Mammary epithelial cell (primary cell): ENCODE measurements around the gene ATN1.

Experiments
- CTCF ChIP-seq, 2 donors: IDR thresholded peaks in 1 of 2; conservative IDR thresholded peaks in 1 of 2; 2 replicates each; pipeline ENCODE4 v1.5.1; 2011 to 2012; ENCODE audit warnings: inconsistent platforms in 2 of 2, low read length in 2 of 2, mild to moderate bottlenecking in 2 of 2, control low read depth in 1 of 2, low read depth in 1 of 2; ENCODE audit not compliant: insufficient read depth in 1 of 2; ENCODE audit errors: extremely low read depth in 1 of 2
- EZH2 ChIP-seq: IDR thresholded peaks from 2 replicates; pipeline ENCODE4 v1.6.1; 2012; ENCODE audit warnings: low read length, inconsistent platforms, borderline replicate concordance

GRCh38 chr12:6902448-6902847 is 25.3 kb upstream of the ATN1 start:
- no peak for TF ChIP-seq CTCF (conservative IDR thresholded peaks at IDR 0.05 in 1 of 2, IDR thresholded peaks at IDR 0.05 in 1 of 2; ENCODE audit: extremely low read depth in 1 of 2, insufficient read depth in 1 of 2, low read depth in 1 of 2, low read length in 2 of 2)
- no peak for TF ChIP-seq EZH2
